ENCODE data around the gene LSAMP. TPM values are rescaled to one million over a fixed set of nuclear protein-coding genes. Genes with fewer than 3 reads are reported as not detected.
A peak's percentile ranks its signal among the peaks of the same experiment; 100 is the strongest.

The LSAMP gene
- total RNA-seq, 1 donor = 1.3 TPM

DNA sequence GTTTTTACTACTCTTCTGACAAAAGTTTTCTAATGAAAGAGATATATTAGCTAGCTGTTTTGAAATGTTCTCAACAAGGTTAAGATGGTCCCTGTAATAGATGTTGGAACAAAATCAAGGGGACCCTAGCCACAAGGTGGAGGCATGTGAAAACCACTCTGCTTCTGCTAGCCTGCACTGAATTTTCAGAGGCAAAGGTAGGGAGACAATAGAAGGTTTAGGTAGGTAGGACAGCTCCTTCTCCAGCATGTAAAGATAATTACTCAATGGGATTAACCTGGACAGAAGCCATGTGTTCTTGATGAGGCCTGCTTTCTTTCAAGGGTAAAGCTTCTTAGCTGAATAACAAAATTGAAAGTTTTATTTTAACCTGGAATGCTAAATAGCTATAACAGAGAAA lies 333.5 kb downstream of the LSAMP start:
- no peak for DNase-seq (ENCODE audit: low read depth)
- TF ChIP-seq, protein P1, sequence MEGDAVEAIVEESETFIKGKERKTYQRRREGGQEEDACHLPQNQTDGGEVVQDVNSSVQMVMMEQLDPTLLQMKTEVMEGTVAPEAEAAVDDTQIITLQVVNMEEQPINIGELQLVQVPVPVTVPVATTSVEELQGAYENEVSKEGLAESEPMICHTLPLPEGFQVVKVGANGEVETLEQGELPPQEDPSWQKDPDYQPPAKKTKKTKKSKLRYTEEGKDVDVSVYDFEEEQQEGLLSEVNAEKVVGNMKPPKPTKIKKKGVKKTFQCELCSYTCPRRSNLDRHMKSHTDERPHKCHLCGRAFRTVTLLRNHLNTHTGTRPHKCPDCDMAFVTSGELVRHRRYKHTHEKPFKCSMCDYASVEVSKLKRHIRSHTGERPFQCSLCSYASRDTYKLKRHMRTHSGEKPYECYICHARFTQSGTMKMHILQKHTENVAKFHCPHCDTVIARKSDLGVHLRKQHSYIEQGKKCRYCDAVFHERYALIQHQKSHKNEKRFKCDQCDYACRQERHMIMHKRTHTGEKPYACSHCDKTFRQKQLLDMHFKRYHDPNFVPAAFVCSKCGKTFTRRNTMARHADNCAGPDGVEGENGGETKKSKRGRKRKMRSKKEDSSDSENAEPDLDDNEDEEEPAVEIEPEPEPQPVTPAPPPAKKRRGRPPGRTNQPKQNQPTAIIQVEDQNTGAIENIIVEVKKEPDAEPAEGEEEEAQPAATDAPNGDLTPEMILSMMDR (IDR thresholded peaks at IDR 0.05; ENCODE audit: insufficient read depth, low read depth, low read length) = no peak
- H3K4me3 ChIP-seq (ENCODE audit: low read depth, low read length) = no peak overlapping the region

DNA sequence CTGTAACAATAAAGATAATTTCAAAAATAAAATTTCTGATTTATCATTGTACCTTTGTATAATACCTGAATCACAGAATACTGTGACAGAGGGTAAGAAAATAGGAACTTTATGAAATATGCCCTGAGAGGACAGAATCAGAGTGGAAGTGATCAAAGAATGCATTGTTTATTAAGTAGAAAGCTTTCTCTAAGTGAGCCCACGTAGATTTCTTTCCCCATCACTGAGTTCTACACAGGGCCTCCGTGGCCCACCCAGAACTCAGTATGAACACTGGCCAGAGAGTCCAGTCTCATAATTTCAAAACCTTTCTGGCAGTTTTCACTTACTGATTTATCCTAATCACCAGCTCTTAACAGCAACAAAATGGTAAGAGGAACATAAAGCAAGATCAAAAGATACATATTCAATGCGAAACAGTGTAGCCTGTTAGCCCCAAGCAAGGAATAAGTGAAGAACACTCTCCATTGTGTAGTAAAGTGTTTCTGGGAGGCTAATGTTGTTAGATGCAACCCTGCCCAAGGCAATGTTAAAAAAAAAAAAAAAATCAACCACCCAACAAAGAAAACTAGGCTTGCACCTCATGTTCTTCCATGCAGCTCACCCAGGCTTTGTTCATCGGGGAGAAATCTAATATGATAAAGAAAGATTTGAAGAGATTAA lies 341.3 kb downstream of the LSAMP start:
- H3K4me3 ChIP-seq (ENCODE audit: low read depth, low read length) = no peak overlapping the region
- DNase-seq (ENCODE audit: low read depth) = no peak
- TF ChIP-seq, protein P1 (IDR thresholded peaks at IDR 0.05; ENCODE audit: insufficient read depth, low read depth, low read length) = no peak

DNA sequence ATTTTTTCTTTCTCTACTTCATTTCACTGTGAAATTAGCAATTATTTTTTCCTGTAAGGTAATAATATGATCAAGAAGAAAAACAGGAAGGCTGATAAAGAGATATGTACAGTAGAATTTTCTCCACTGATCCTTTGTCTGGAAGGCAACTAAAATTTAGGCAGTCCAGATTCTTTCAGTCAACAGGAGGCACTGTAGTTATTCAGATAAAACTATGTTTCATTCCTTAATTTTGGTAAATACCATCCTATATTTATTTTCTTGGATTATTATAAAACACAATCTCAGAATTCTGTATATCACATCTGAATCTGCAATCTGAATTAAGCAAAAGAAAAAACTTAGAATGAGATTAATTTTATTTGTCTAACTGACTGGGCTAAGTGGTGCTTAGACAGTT lies 343.2 kb downstream of the LSAMP start:
- TF ChIP-seq, protein P1 (IDR thresholded peaks at IDR 0.05; ENCODE audit: insufficient read depth, low read depth, low read length) = no peak
- DNase-seq (ENCODE audit: low read depth) = no peak
- H3K4me3 ChIP-seq (ENCODE audit: low read depth, low read length) = no peak overlapping the region

DNA sequence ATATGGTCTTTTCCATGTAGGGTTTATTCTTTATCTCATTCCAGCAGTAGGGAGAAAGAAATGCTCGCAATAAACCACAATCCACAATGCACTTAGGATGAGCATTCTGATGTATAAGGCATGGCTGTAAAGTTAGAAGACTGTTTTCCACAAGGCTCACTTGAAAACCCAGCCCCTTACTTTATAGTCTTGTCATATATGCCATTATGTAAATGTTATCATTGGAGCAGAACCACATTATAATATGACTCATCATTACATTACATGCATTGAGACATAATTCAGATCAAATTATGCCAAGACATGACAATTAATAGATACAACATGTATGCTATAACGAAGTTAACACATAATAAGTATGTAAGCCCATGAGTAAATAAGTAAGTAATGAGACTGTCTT lies 348.1 kb downstream of the LSAMP start:
- no peak for DNase-seq (ENCODE audit: low read depth)
- TF ChIP-seq, protein P1 (IDR thresholded peaks at IDR 0.05; ENCODE audit: insufficient read depth, low read depth, low read length) = no peak
- H3K4me3 ChIP-seq (ENCODE audit: low read depth, low read length) = no peak overlapping the region

DNA sequence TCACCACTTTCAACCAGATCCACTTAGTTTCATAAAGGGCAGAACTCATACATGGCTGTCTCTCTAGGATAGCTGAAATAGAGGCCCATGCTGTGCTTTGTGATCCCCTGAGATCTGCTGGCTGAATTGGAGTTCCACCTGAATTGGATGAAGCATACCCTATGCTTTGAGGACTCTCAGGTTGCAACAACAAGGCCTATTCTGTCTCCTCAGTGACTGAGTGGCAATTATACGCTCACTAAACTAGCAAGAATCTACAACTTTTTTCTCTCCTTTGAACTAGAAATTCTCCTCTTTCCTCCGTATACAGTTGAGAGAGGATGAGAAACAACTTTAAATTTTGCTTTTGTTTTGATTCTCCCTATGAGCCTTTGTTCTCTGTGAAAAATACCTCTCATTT lies 348.7 kb downstream of the LSAMP start:
- TF ChIP-seq, protein P1 (IDR thresholded peaks at IDR 0.05; ENCODE audit: insufficient read depth, low read depth, low read length) = no peak
- H3K4me3 ChIP-seq (ENCODE audit: low read depth, low read length) = no peak overlapping the region
- no peak for DNase-seq (ENCODE audit: low read depth)

DNA sequence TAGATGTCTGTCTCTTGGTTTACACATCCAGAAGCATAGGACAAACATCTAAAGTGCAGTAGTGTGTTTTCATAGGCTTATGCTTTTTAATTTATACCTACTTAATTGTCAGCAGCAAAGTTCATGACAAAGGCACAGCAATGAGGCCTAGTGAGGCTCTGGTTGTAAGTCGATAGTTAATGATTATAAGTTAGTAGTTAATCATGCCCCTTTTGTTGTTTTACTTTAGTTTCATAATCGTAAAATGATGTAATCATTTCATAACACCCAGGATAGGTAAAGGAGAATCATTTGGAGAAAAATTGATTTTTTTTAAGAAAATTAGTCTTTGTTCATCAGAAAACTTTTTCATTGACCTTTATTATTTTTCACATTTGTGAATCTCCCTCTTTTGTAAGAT lies 351.9 kb downstream of the LSAMP start:
- TF ChIP-seq, protein P1 (IDR thresholded peaks at IDR 0.05; ENCODE audit: insufficient read depth, low read depth, low read length) = no peak
- no peak for DNase-seq (ENCODE audit: low read depth)
- no peak overlapping the region for H3K4me3 ChIP-seq (ENCODE audit: low read depth, low read length)

DNA sequence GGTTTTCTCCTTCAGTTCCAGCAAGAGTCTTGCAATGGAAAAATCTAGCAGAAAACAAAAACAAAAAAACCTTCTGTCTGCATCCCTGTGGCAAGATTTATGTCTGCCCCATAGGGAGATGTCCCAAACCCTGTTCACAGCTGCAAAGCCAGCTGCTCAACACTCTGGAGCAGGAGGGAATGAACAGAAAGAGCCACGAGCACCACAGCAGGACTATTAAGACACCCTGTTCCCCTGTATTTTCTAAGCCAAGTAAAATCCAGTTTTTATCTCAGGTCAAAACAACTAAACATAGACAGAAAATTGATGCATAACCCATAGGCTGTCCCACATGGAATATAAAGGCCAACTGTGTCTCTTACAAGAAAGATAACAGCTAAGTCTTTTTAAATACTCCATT lies 357.9 kb downstream of the LSAMP start:
- no peak overlapping the region for H3K4me3 ChIP-seq (ENCODE audit: low read depth, low read length)
- peak; percentile 12 for DNase-seq (ENCODE audit: low read depth)
- TF ChIP-seq, protein P1 (IDR thresholded peaks at IDR 0.05; ENCODE audit: insufficient read depth, low read depth, low read length) = no peak

Measured in fibroblast of villous mesenchyme (primary cell).